ENCODE data around the gene A4GNT.

The A4GNT gene

DNA sequence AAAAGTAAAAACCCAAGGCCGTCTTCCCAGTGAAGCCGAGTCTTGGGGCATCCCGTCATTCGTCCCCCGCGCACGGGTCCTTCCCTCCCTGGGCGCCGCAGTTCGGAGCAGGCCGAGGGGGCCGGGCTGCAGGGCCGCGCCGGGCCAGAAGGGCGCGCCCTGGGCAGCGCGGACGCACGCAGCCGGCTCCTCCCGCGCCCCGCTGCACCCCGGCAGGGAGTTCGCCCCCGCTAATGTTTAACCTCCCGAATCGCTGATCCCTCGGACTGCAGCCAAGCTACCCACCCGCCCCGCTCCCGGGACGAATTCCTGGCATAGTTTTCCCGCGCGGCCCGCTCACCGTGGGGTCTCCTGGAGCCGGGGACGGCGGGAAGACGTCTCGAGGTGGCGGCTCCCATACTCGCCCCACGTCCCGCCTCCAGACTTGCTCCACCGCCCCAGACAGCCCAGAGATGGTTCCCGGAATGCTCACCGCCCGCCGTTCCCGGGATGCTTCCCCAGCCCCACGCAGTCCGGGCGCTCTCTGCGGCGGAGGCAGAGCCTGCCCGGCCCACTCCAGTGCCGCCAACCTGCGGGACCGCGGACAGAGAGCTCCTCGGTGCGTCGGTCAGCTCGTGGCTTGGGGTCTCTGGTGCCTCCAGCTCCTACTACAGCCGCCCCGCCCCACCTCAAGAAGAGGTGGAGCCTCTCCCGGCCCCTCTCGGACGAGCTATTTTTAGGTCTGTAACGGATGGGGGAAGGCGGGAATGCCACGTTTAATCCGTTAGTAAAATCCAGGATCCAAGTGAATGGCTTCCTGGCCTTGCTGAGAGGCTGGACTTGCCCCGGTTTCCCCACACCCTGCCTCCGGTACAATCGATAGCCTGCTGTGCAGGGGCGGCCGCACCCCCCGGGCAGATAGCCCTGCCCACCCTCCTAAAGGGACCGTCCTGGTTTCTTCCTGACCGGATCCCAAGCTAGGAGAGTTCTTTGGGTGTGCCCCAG is 16.9 kb downstream of the A4GNT start, which contains the start of gene DZIP1L (continued):
- TF ChIP-seq ZNF10 (tag by site-specific recombination; IDR thresholded peaks at IDR 0.05) (no peak), ZFP69B (tag by site-specific recombination; IDR thresholded peaks at IDR 0.05) (no peak), ZNF558 (tag by site-specific recombination; IDR thresholded peaks at IDR 0.05) (no peak), ZBTB17 (tag by site-specific recombination; IDR thresholded peaks at IDR 0.05) (peak; percentile 64; the same call in 1 of the 2 replicates), GLIS1 (tag by site-specific recombination; IDR thresholded peaks at IDR 0.05) (peak; percentile 82), ZXDB (tag by site-specific recombination; IDR thresholded peaks at IDR 0.05) (peak; percentile 69), PRDM1 (tag by site-specific recombination; IDR thresholded peaks at IDR 0.05) (no peak), SCRT1 (tag by site-specific recombination; IDR thresholded peaks at IDR 0.05; ENCODE audit: borderline replicate concordance) (no peak), ZNF391 (tag by site-specific recombination; IDR thresholded peaks at IDR 0.05; ENCODE audit: borderline replicate concordance, low read depth) (no peak), ZBTB20 (tag by site-specific recombination; IDR thresholded peaks at IDR 0.05) (peak; percentile 82; the same call in 1 of the 2 replicates)
- TF ChIP-seq, protein P1, sequence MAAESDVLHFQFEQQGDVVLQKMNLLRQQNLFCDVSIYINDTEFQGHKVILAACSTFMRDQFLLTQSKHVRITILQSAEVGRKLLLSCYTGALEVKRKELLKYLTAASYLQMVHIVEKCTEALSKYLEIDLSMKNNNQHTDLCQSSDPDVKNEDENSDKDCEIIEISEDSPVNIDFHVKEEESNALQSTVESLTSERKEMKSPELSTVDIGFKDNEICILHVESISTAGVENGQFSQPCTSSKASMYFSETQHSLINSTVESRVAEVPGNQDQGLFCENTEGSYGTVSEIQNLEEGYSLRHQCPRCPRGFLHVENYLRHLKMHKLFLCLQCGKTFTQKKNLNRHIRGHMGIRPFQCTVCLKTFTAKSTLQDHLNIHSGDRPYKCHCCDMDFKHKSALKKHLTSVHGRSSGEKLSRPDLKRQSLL (tag by site-specific recombination; IDR thresholded peaks at IDR 0.05) = peak; percentile 88

GRCh38 chr3:138114431-138114918 is 17.7 kb downstream of the A4GNT start:
- H3K27ac ChIP-seq (ENCODE audit: extremely low read depth, low read depth, low read length) = peak overlapping the region; percentile 68; the same call in 1 of the 2 replicates
- no peaks in the 10 kb centered on the region for H3K9me3 ChIP-seq (ENCODE audit: control insufficient read depth, insufficient read depth, low read depth, low read length)
- H3K4me3 ChIP-seq (ENCODE audit: low read depth, low read length) = peak overlapping the region; percentile 86
- no peaks in the 10 kb centered on the region for H3K4me1 ChIP-seq (ENCODE audit: control insufficient read depth, insufficient read depth, low read length)
- peaks cover 0 to 16% of the 10 kb centered on the region in 2 experiments; a peak in 1 of 3 replicates for H3K36me3 ChIP-seq (ENCODE audit: control insufficient read depth in 2 of 2, insufficient read depth in 1 of 2, low read length in 2 of 2)
- CTCF ChIA-PET = interaction anchor here (0.7 to 1.3 kb wide), 2 partner anchors 15 to 41 kb away, joined by 3 to 5 read pairs; no protein-coding TSS in a partner anchor
- TF ChIP-seq ZBTB17 (tag by site-specific recombination; IDR thresholded peaks at IDR 0.05) (peak; percentile 32; the same call in 1 of the 2 replicates), ZNF560 (tag by site-specific recombination; IDR thresholded peaks at IDR 0.05; ENCODE audit: borderline replicate concordance) (no peak), ZNF335 (tag by site-specific recombination; conservative IDR thresholded peaks at IDR 0.05) (peak; percentile 88), ZNF138 (tag by site-specific recombination; IDR thresholded peaks at IDR 0.05; ENCODE audit: borderline replicate concordance) (no peak), HOXA7 (CRISPR knock-in tag; IDR thresholded peaks at IDR 0.05; ENCODE audit: borderline replicate concordance) (no peak), ZBTB48 (tag by site-specific recombination; IDR thresholded peaks at IDR 0.05) (peak; percentile 48; the same call in 1 of the 2 replicates), TRIM28 (IDR thresholded peaks at IDR 0.05; ENCODE audit: borderline replicate concordance, low read length) (no peak), ZXDB (tag by site-specific recombination; IDR thresholded peaks at IDR 0.05) (0 out of 2 replicates have a peak, but pooled peaks have one; percentile 13), ZNF26 (tag by site-specific recombination; IDR thresholded peaks at IDR 0.05) (no peak), ZNF341 (tag by site-specific recombination; IDR thresholded peaks at IDR 0.05; ENCODE audit: low read depth) (peak; percentile 79), ZNF600 (tag by site-specific recombination; IDR thresholded peaks at IDR 0.05) (0 out of 2 replicates have a peak, but pooled peaks have one; percentile 9), ZNF366 (tag by site-specific recombination; conservative IDR thresholded peaks at IDR 0.05) (0 out of 2 replicates have a peak, but pooled peaks have one; percentile 16), ZBTB20 (tag by site-specific recombination; IDR thresholded peaks at IDR 0.05) (peak; percentile 12; the same call in 1 of the 2 replicates)
- TF ChIP-seq, protein P2, sequence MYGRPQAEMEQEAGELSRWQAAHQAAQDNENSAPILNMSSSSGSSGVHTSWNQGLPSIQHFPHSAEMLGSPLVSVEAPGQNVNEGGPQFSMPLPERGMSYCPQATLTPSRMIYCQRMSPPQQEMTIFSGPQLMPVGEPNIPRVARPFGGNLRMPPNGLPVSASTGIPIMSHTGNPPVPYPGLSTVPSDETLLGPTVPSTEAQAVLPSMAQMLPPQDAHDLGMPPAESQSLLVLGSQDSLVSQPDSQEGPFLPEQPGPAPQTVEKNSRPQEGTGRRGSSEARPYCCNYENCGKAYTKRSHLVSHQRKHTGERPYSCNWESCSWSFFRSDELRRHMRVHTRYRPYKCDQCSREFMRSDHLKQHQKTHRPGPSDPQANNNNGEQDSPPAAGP (tag by site-specific recombination; IDR thresholded peaks at IDR 0.05) = 0 out of 2 replicates have a peak, but pooled peaks have one; percentile 16
- POLR2A ChIA-PET = interaction anchor here (1.3 to 1.7 kb wide), 2 partner anchors 32 to 59 kb away, joined by 10 to 13 read pairs; partner anchors contain the start of gene DBR1
